Mesenchymal stem cell (in vitro differentiated cells and primary cell): ENCODE measurements around the gene L3MBTL3.
"Not testable (repeated sequence)": the region's sequence is repeated elsewhere in the genome, so short reads cannot be mapped to it uniquely, and the experiment has no call there.

ENCODE experiments used
- DNase-seq: peaks from one replicate; pipeline ENCODE4 v3.0.0-alpha.2; 2013
- H2AFZ ChIP-seq: one replicate; pipeline ENCODE4 v1.6.1; 2013; ENCODE audit warnings: low read depth, mild to moderate bottlenecking, control low read depth, inconsistent platforms, low read length, moderate library complexity
- H2AK5ac ChIP-seq: 2 replicates; pipeline ENCODE4 v1.6.1; 2013; ENCODE audit warnings: low read length, moderate library complexity, mild to moderate bottlenecking, inconsistent platforms; ENCODE audit not compliant: severe bottlenecking
- H2BK120ac ChIP-seq: one replicate; pipeline ENCODE4 v1.6.1; 2013; ENCODE audit warnings: low read depth, mild to moderate bottlenecking, inconsistent platforms, low read length, moderate library complexity
- H2BK12ac ChIP-seq, 2 experiments: one replicate each; pipeline ENCODE4 v1.6.1; 2013; ENCODE audit warnings: inconsistent platforms in 2 of 2, low read length in 2 of 2, mild to moderate bottlenecking in 2 of 2, moderate library complexity in 2 of 2, control low read depth in 1 of 2
- H2BK15ac ChIP-seq: one replicate; pipeline ENCODE4 v1.6.1; 2013; ENCODE audit warnings: mild to moderate bottlenecking, low read depth, inconsistent platforms; ENCODE audit not compliant: poor library complexity, severe bottlenecking
- H2BK5ac ChIP-seq: 2 replicates; pipeline ENCODE4 v1.6.1; 2013; ENCODE audit warnings: low read depth, mild to moderate bottlenecking, low read length, control low read depth, inconsistent platforms; ENCODE audit not compliant: poor library complexity, severe bottlenecking
- H3K14ac ChIP-seq, 2 experiments: one replicate each; pipeline ENCODE4 v1.6.1; 2013; ENCODE audit warnings: inconsistent platforms in 2 of 2, low read length in 2 of 2, control low read depth in 1 of 2, mild to moderate bottlenecking in 1 of 2, moderate library complexity in 1 of 2
- H3K18ac ChIP-seq, 2 experiments: one replicate each; pipeline ENCODE4 v1.6.1; 2013; ENCODE audit warnings: inconsistent platforms in 2 of 2, low read length in 2 of 2, control low read depth in 1 of 2, low read depth in 1 of 2, mild to moderate bottlenecking in 1 of 2
- H3K23ac ChIP-seq, 2 experiments: one replicate each; pipeline ENCODE4 v1.6.1; 2013; ENCODE audit warnings: inconsistent platforms in 2 of 2, low read length in 2 of 2, mild to moderate bottlenecking in 2 of 2, moderate library complexity in 2 of 2, control low read depth in 1 of 2
- H3K27ac ChIP-seq: 2 replicates; pipeline ENCODE4 v1.5.1; 2013; ENCODE audit warnings: mild to moderate bottlenecking, moderate library complexity, low read length, control low read depth, inconsistent platforms; ENCODE audit not compliant: poor library complexity, severe bottlenecking
- H3K27me3 ChIP-seq, 2 experiments: 2 replicates each; pipeline versions ENCODE4 v1.6.1 to v1.7.0; 2013; ENCODE audit warnings: low read length in 2 of 2, mild to moderate bottlenecking in 2 of 2, moderate library complexity in 2 of 2, control low read depth in 1 of 2, inconsistent platforms in 1 of 2; ENCODE audit not compliant: control insufficient read depth in 1 of 2, insufficient read depth in 1 of 2
- H3K36me3 ChIP-seq, 2 experiments: 2 replicates each; pipeline versions ENCODE4 v1.6.1 to v1.7.0; 2013; ENCODE audit warnings: low read length in 2 of 2, control low read depth in 1 of 2, inconsistent platforms in 1 of 2, low read depth in 1 of 2, mild to moderate bottlenecking in 1 of 2; ENCODE audit not compliant: insufficient read depth in 2 of 2, control insufficient read depth in 1 of 2
- H3K4ac ChIP-seq, 2 experiments: one replicate each; pipeline ENCODE4 v1.6.1; 2013; ENCODE audit warnings: inconsistent platforms in 2 of 2, low read length in 2 of 2, mild to moderate bottlenecking in 2 of 2, moderate library complexity in 2 of 2, control low read depth in 1 of 2, low read depth in 1 of 2
- H3K4me1 ChIP-seq: 2 replicates; pipeline ENCODE4 v1.6.1; 2013; ENCODE audit warnings: low read depth, low read length, control low read depth; ENCODE audit not compliant: control insufficient read depth, insufficient read depth
- H3K4me2 ChIP-seq: 2 replicates; pipeline ENCODE4 v1.6.1; 2013; ENCODE audit warnings: low read length, mild to moderate bottlenecking, inconsistent platforms; ENCODE audit not compliant: poor library complexity, severe bottlenecking
- H3K4me3 ChIP-seq, 2 experiments: 2 replicates each; pipeline versions ENCODE4 v1.5.1 to v1.7.0; 2013; ENCODE audit warnings: low read length in 2 of 2, mild to moderate bottlenecking in 2 of 2, control low read depth in 1 of 2, low read depth in 1 of 2; ENCODE audit not compliant: insufficient read depth in 1 of 2
- H3K79me1 ChIP-seq: replicated peaks from 2 replicates; pipeline ENCODE4 v1.6.1; 2013; ENCODE audit warnings: mild to moderate bottlenecking, control low read depth, low read length, inconsistent platforms; ENCODE audit not compliant: poor library complexity, severe bottlenecking
- H3K9ac ChIP-seq: 2 replicates; pipeline ENCODE4 v1.7.0; 2013; ENCODE audit warnings: mild to moderate bottlenecking, low read length, moderate library complexity
- H3K9me3 ChIP-seq: 2 replicates; pipeline ENCODE4 v1.7.0; 2013; ENCODE audit warnings: mild to moderate bottlenecking, low read length; ENCODE audit not compliant: control insufficient read depth
- H4K8ac ChIP-seq: one replicate; pipeline ENCODE4 v1.6.1; 2013; ENCODE audit warnings: inconsistent platforms, mild to moderate bottlenecking, low read length, moderate library complexity
- H4K91ac ChIP-seq: one replicate; pipeline ENCODE4 v1.6.1; 2013; ENCODE audit warnings: mild to moderate bottlenecking, low read length, inconsistent platforms
- WGBS: methylation state at CpG from one replicate; pipeline ENCODE4 v1.1.7; 2013; ENCODE audit warnings: mixed read lengths; 5-methylcytosine and 5-hydroxymethylcytosine counted together

The L3MBTL3 gene

GRCh38 chr6:130143709-130144108 is 125.3 kb downstream of the L3MBTL3 start:
- H2BK5ac ChIP-seq = no peak overlapping the region
- H3K4me3 ChIP-seq = no peak overlapping the region
- H3K27me3 ChIP-seq = no peaks in the 10 kb centered on the region
- H2AK5ac ChIP-seq = no peak overlapping the region
- no peak overlapping the region for H4K91ac ChIP-seq
- peaks cover 6 to 16% of the 10 kb centered on the region in 2 experiments for H3K36me3 ChIP-seq
- H3K14ac ChIP-seq = no peak overlapping the region
- no peak overlapping the region for H3K4me2 ChIP-seq
- no peak overlapping the region for H3K4ac ChIP-seq
- no peak overlapping the region for H2BK120ac ChIP-seq
- H3K18ac ChIP-seq = no peak overlapping the region
- 91% methylated on average over 3 of the region's 3 CpGs for WGBS
- no peak overlapping the region for H2BK15ac ChIP-seq
- H3K23ac ChIP-seq = no peak overlapping the region
- H3K79me1 ChIP-seq = peaks cover 3% of the 10 kb centered on the region
- H4K8ac ChIP-seq = no peak overlapping the region
- H3K9ac ChIP-seq = no peak overlapping the region
- H3K4me1 ChIP-seq = peaks cover 1% of the 10 kb centered on the region
- no peaks in the 10 kb centered on the region for H3K9me3 ChIP-seq
- DNase-seq = peak; percentile 22
- no peak overlapping the region for H2BK12ac ChIP-seq
- no peak overlapping the region for H3K27ac ChIP-seq
- no peak overlapping the region for H2AFZ ChIP-seq

GRCh38 chr6:130147111-130147510 is 128.7 kb downstream of the L3MBTL3 start:
- no peak overlapping the region for H4K8ac ChIP-seq
- no peak overlapping the region for H2AFZ ChIP-seq
- H3K36me3 ChIP-seq = peaks cover 4 to 23% of the 10 kb centered on the region in 2 experiments
- WGBS = 85% methylated on average over 3 of the region's 3 CpGs
- H2BK120ac ChIP-seq = no peak overlapping the region
- H4K91ac ChIP-seq = no peak overlapping the region
- H3K4me3 ChIP-seq = no peak overlapping the region
- H3K18ac ChIP-seq = no peak overlapping the region
- no peak overlapping the region for H3K4ac ChIP-seq
- H2BK5ac ChIP-seq = no peak overlapping the region
- no peak overlapping the region for H3K14ac ChIP-seq
- H2AK5ac ChIP-seq = no peak overlapping the region
- H3K9ac ChIP-seq = no peak overlapping the region
- no peaks in the 10 kb centered on the region for H3K27me3 ChIP-seq
- H3K23ac ChIP-seq = no peak overlapping the region
- no peak overlapping the region for H2BK15ac ChIP-seq
- H3K9me3 ChIP-seq = no peaks in the 10 kb centered on the region
- no peak for DNase-seq
- H2BK12ac ChIP-seq = no peak overlapping the region
- peaks cover 1% of the 10 kb centered on the region for H3K4me1 ChIP-seq
- H3K4me2 ChIP-seq = no peak overlapping the region
- H3K27ac ChIP-seq = no peak overlapping the region
- H3K79me1 ChIP-seq = no peaks in the 10 kb centered on the region

GRCh38 chr6:130148181-130148580 is 129.8 kb downstream of the L3MBTL3 start:
- H3K4me2 ChIP-seq = no peak overlapping the region
- DNase-seq = no peak
- H4K91ac ChIP-seq = no peak overlapping the region
- no peak overlapping the region for H3K9ac ChIP-seq
- H3K79me1 ChIP-seq = no peaks in the 10 kb centered on the region
- no peak overlapping the region for H2BK12ac ChIP-seq
- no peak overlapping the region for H3K4ac ChIP-seq
- no peak overlapping the region for H2BK15ac ChIP-seq
- H2BK120ac ChIP-seq = no peak overlapping the region
- H3K14ac ChIP-seq = no peak overlapping the region
- no peak overlapping the region for H3K4me3 ChIP-seq
- H3K4me1 ChIP-seq = peaks cover 1% of the 10 kb centered on the region
- H2AK5ac ChIP-seq = no peak overlapping the region
- H3K18ac ChIP-seq = no peak overlapping the region
- no peak overlapping the region for H3K27ac ChIP-seq
- H2AFZ ChIP-seq = no peak overlapping the region
- H3K23ac ChIP-seq = no peak overlapping the region
- no peak overlapping the region for H4K8ac ChIP-seq
- 87% methylated on average over 7 of the region's 7 CpGs for WGBS
- H3K27me3 ChIP-seq = no peaks in the 10 kb centered on the region
- H2BK5ac ChIP-seq = no peak overlapping the region
- peaks cover 4 to 23% of the 10 kb centered on the region in 2 experiments for H3K36me3 ChIP-seq
- no peaks in the 10 kb centered on the region for H3K9me3 ChIP-seq

GRCh38 chr6:130149016-130149415 is 130.6 kb downstream of the L3MBTL3 start:
- not testable (repeated sequence) for H3K27me3 ChIP-seq, H3K79me1 ChIP-seq, H3K27ac ChIP-seq, H4K8ac ChIP-seq, H2BK12ac ChIP-seq, H3K18ac ChIP-seq, H3K9me3 ChIP-seq, H2BK15ac ChIP-seq, H2BK120ac ChIP-seq, DNase-seq, H2AK5ac ChIP-seq, H3K4ac ChIP-seq, H3K23ac ChIP-seq, H3K4me2 ChIP-seq, H3K4me3 ChIP-seq, H3K9ac ChIP-seq, H3K4me1 ChIP-seq, H2AFZ ChIP-seq, H2BK5ac ChIP-seq, H4K91ac ChIP-seq, H3K14ac ChIP-seq
- peaks cover 0 to 23% of the 10 kb centered on the region in 2 experiments for H3K36me3 ChIP-seq
- WGBS = 97% methylated on average over 2 of the region's 2 CpGs
